ENCODE measurements around the gene HIVEP2. TPM values are rescaled to one million over a fixed set of nuclear protein-coding genes. Genes with fewer than 3 reads are reported as not detected.

The HIVEP2 gene
- total RNA-seq, 3 donors from 2014 or later (not counting 1 experiment from before 2014, with no cell fraction given) = 14.6 to 21.6 (median 18.7) TPM

DNA sequence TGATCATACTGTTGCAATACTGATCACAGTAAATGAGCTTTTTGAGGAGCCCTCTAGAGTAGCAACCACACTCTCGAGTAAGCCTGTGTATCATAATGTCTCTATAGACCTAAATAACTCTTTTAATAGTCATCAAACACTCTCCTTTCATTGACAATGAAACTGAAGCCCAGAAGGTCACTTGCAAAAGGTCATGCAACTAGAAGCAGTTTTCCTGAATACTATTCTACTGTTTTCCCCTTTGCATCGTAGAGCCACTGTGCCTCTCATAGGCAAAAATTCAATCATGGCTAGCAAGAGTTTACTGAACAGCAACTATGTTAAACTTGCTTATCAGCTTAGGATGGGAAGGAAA, 105.3 kb downstream of the HIVEP2 start:
- TF ChIP-seq, protein P1, sequence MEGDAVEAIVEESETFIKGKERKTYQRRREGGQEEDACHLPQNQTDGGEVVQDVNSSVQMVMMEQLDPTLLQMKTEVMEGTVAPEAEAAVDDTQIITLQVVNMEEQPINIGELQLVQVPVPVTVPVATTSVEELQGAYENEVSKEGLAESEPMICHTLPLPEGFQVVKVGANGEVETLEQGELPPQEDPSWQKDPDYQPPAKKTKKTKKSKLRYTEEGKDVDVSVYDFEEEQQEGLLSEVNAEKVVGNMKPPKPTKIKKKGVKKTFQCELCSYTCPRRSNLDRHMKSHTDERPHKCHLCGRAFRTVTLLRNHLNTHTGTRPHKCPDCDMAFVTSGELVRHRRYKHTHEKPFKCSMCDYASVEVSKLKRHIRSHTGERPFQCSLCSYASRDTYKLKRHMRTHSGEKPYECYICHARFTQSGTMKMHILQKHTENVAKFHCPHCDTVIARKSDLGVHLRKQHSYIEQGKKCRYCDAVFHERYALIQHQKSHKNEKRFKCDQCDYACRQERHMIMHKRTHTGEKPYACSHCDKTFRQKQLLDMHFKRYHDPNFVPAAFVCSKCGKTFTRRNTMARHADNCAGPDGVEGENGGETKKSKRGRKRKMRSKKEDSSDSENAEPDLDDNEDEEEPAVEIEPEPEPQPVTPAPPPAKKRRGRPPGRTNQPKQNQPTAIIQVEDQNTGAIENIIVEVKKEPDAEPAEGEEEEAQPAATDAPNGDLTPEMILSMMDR (IDR thresholded peaks at IDR 0.05) = no peak
- no peaks in the 10 kb centered on the region for H3K9me3 ChIP-seq (ENCODE audit: control insufficient read depth, insufficient read depth, low read length)
- no peaks in the 10 kb centered on the region for H3K27me3 ChIP-seq (ENCODE audit: control insufficient read depth, insufficient read depth, low read length)
- H3K27ac Mint-ChIP-seq = peak overlapping the region in 1 of 2 donors; percentile 24
- no peak overlapping the region for H3K4me3 Mint-ChIP-seq
- no peak overlapping the region for H3K4me3 ChIP-seq (ENCODE audit: low read length)
- intact Hi-C loops (cut with micrococcal nuclease) = loop anchor here (5.0 kb wide), 1 partner anchor 48 kb away; no protein-coding TSS in a partner anchor
- no peak overlapping the region for H3K27ac ChIP-seq (ENCODE audit: low read length)
- no peaks in the 10 kb centered on the region for H3K36me3 Mint-ChIP-seq
- H3K4me1 Mint-ChIP-seq = peaks cover 34 to 35% of the 10 kb centered on the region in 2 donors
- WGBS (ENCODE audit: insufficient coverage) = 93% methylated on average over 2 of the region's 2 CpGs
- ATAC-seq (no peak), DNase-seq (no peak)
- H3K9me3 Mint-ChIP-seq = no peaks in the 10 kb centered on the region
- H3K27me3 Mint-ChIP-seq (ENCODE audit: low read depth in 2 of 2) = no peaks in the 10 kb centered on the region
- peaks cover 7% of the 10 kb centered on the region for H3K36me3 ChIP-seq (ENCODE audit: control insufficient read depth, insufficient read depth, low read length)
- H3K4me1 ChIP-seq (ENCODE audit: control insufficient read depth, insufficient read depth, low read length) = peaks cover 9% of the 10 kb centered on the region

DNA sequence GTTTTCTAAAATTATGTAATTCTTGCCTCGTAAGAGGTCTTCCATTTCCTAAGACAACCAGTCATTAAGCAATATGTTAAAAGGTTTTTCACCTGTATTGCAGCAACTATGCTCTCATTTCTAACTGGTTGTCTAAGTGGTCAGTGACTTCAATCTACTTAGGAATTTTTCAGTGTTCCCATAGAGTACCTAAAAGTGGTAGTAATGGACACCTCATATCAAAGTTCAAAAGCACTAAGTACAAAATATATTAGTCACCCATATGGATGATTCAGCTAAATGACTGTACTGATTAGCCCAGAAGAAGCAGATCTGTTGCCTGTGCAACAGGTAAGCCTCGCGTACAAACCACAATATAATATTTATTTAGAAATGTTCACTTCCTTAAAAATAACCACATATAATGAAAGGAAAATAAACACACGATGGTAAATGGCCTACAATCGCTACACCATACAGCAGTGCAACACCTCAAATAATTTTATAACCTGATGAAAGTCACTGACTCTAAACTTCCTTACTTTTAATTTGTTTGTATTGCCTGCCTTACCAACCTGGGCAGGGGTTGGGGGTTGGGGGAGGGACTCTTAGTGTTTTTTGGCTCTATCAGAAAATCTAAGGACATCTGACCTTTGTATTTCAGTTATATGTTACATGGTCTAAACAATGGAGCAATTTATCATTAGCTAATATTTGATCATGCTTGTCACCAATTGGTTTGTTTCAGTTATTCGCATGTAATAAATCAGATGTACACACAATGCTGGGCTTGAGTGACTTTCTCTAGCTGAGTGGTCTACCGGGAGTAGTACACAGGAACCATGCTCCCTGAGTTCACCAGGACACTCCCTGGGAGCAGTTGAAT, 105.9 kb downstream of the HIVEP2 start:
- Mint-ChIP-seq H3K9me3 (no peaks in the 10 kb centered on the region), H3K27ac (peak overlapping the region in 1 of 2 donors; percentile 24), H3K4me1 (peaks cover 28 to 29% of the 10 kb centered on the region in 2 donors), H3K27me3 (ENCODE audit: low read depth in 2 of 2) (no peaks in the 10 kb centered on the region), H3K36me3 (no peaks in the 10 kb centered on the region), H3K4me3 (no peak overlapping the region)
- ATAC-seq (no peak), DNase-seq (no peak)
- Histone ChIP-seq H3K4me1 (ENCODE audit: control insufficient read depth, insufficient read depth, low read length) (peaks cover 6% of the 10 kb centered on the region), H3K4me3 (ENCODE audit: low read length) (no peak overlapping the region), H3K27ac (ENCODE audit: low read length) (no peak overlapping the region), H3K27me3 (ENCODE audit: control insufficient read depth, insufficient read depth, low read length) (no peaks in the 10 kb centered on the region), H3K9me3 (ENCODE audit: control insufficient read depth, insufficient read depth, low read length) (no peaks in the 10 kb centered on the region), H3K36me3 (ENCODE audit: control insufficient read depth, insufficient read depth, low read length) (peaks cover 7% of the 10 kb centered on the region)
- WGBS (ENCODE audit: insufficient coverage) = 81% methylated on average over 4 of the region's 7 CpGs
- TF ChIP-seq, protein P1 (IDR thresholded peaks at IDR 0.05) = no peak
- intact Hi-C loops (cut with micrococcal nuclease) = no loop called here

DNA sequence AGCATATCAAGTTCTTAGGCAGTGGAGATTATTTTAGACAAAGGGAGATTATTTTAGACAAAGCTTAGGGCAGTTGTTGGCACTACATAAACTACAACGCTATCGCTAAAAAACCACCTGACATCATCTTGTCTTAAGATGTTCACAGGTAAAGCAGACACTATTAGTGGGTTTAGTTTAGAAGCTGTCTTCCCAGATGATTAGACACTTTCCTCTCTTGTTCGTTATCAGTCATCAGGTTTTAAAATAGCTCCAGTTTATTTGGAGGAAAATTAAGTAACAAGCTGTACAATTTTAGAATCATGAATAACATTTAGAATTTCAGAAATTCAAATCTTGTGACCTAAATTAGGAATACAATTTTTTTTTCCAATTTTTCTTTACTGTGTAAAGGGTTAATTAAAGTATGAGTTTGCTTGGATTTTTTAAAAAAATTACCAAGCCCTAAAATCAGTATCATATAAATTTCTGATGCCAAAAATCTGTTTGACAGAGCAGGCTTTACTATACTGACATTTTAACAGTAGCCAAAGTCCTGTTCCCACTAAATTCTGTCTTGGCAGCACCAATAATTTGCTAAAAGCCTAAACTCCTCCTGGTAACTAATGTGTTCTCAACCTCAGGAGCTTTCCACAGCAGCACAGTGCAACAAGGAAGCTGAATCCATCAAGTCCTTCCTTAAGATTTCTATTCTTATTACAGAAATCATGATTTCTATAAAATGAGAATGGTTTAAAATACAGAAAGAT, 109.0 kb downstream of the HIVEP2 start:
- no peak overlapping the region for H3K27ac Mint-ChIP-seq
- Histone ChIP-seq H3K9me3 (ENCODE audit: control insufficient read depth, insufficient read depth, low read length) (no peaks in the 10 kb centered on the region), H3K36me3 (ENCODE audit: control insufficient read depth, insufficient read depth, low read length) (peaks cover 7% of the 10 kb centered on the region), H3K4me3 (ENCODE audit: low read length) (no peak overlapping the region), H3K4me1 (ENCODE audit: control insufficient read depth, insufficient read depth, low read length) (no peaks in the 10 kb centered on the region), H3K27me3 (ENCODE audit: control insufficient read depth, insufficient read depth, low read length) (no peaks in the 10 kb centered on the region), H3K27ac (ENCODE audit: low read length) (no peak overlapping the region)
- peaks cover 5 to 10% of the 10 kb centered on the region in 2 donors for H3K4me1 Mint-ChIP-seq
- WGBS (ENCODE audit: insufficient coverage) = no CpG with 5 or more reads among the region's 3 CpGs
- intact Hi-C loops (cut with micrococcal nuclease) = no loop called here
- no peaks in the 10 kb centered on the region for H3K36me3 Mint-ChIP-seq
- DNase-seq = no peak
- TF ChIP-seq, protein P1 (IDR thresholded peaks at IDR 0.05) = no peak
- no peaks in the 10 kb centered on the region for H3K9me3 Mint-ChIP-seq
- no peak for ATAC-seq
- H3K27me3 Mint-ChIP-seq (ENCODE audit: low read depth in 2 of 2) = no peaks in the 10 kb centered on the region
- no peak overlapping the region for H3K4me3 Mint-ChIP-seq

All from natural killer cell (primary cell).